Ishikawa (cell line): ENCODE results near the gene SPOUT1.

Experiments used
- CEBPB ChIP-seq: IDR thresholded peaks from 2 replicates; pipeline ENCODE4 v1.6.1; 2012
- CREB1 ChIP-seq: IDR thresholded peaks from 2 replicates; pipeline ENCODE4 v1.6.1; 2012; ENCODE audit warnings: low read depth
- EGR1 ChIP-seq: IDR thresholded peaks from 2 replicates; pipeline ENCODE4 v1.6.1; 2012
- EP300 ChIP-seq: IDR thresholded peaks from 2 replicates; pipeline ENCODE4 v1.6.1; 2012; ENCODE audit warnings: borderline replicate concordance
- FOXM1 ChIP-seq: IDR thresholded peaks from 2 replicates; pipeline ENCODE4 v1.6.1; 2012; ENCODE audit warnings: low read depth, borderline replicate concordance
- MAX ChIP-seq: IDR thresholded peaks from 2 replicates; pipeline ENCODE4 v1.6.1; 2012
- NFIC ChIP-seq: IDR thresholded peaks from 2 replicates; pipeline ENCODE4 v1.6.1; 2012
- RAD21 ChIP-seq: IDR thresholded peaks from 2 replicates; pipeline ENCODE4 v1.6.1; 2012; ENCODE audit warnings: low read depth
- REST ChIP-seq: IDR thresholded peaks from 2 replicates; pipeline ENCODE4 v1.6.1; 2012; ENCODE audit warnings: low read depth, mild to moderate bottlenecking
- TAF1 ChIP-seq: IDR thresholded peaks from 2 replicates; pipeline ENCODE4 v1.6.1; 2012; ENCODE audit warnings: low read depth, mild to moderate bottlenecking
- TCF12 ChIP-seq: IDR thresholded peaks from 2 replicates; pipeline ENCODE4 v1.6.1; 2012; ENCODE audit warnings: low read depth
- TEAD4 ChIP-seq: IDR thresholded peaks from 2 replicates; pipeline ENCODE4 v1.6.1; 2012
- USF1 ChIP-seq: IDR thresholded peaks from 2 replicates; pipeline ENCODE4 v1.6.1; 2012
- YY1 ChIP-seq: IDR thresholded peaks from 2 replicates; pipeline ENCODE4 v1.6.1; 2012; ENCODE audit warnings: low read depth
- ZBTB7A ChIP-seq: IDR thresholded peaks from 2 replicates; pipeline ENCODE4 v1.6.1; 2012; ENCODE audit warnings: low read depth

Gene SPOUT1

GRCh38 chr9:128823362-128823902 is 6.2 kb downstream of the SPOUT1 start:
- no peak for TF ChIP-seq RAD21
- TF ChIP-seq REST: no peak
- no peak for TF ChIP-seq MAX
- no peak for TF ChIP-seq ZBTB7A
- no peak for TF ChIP-seq TAF1
- no peak for TF ChIP-seq USF1
- no peak for TF ChIP-seq NFIC
- TF ChIP-seq EP300: no peak
- TF ChIP-seq EGR1: no peak
- TF ChIP-seq FOXM1: no peak
- TF ChIP-seq TEAD4: no peak
- TF ChIP-seq TCF12: no peak

GRCh38 chr9:128822407-128823042 is 7.1 kb downstream of the SPOUT1 start:
- TF ChIP-seq MAX (no peak), TEAD4 (no peak)

GRCh38 chr9:128821584-128822406 is 7.8 kb downstream of the SPOUT1 start:
- TF ChIP-seq NFIC (no peak), YY1 (no peak), FOXM1 (no peak), TCF12 (no peak), CEBPB (no peak), TEAD4 (no peak), USF1 (no peak), EGR1 (no peak), MAX (no peak), TAF1 (no peak), ZBTB7A (no peak), CREB1 (no peak), RAD21 (no peak), EP300 (no peak), REST (no peak)

GRCh38 chr9:128820665-128821583 is 8.7 kb downstream of the SPOUT1 start:
- TF ChIP-seq CREB1 (no peak), MAX (no peak), ZBTB7A (no peak), TEAD4 (no peak), EP300 (no peak), USF1 (no peak), TCF12 (no peak), FOXM1 (no peak), TAF1 (no peak), REST (no peak), NFIC (no peak), EGR1 (no peak), RAD21 (no peak), YY1 (no peak), CEBPB (no peak)
